ENCODE measurements around the gene COL19A1. TPM values are rescaled to one million over a fixed set of nuclear protein-coding genes. Genes with fewer than 3 reads are reported as not detected.

The COL19A1 gene
- polyA plus RNA-seq, 1 of the 3 experiments (the other 2 are of a cell fraction) = 0.15 TPM

- Histone ChIP-seq H3K79me2 (ENCODE audit: insufficient read depth) (no peaks in the 10 kb centered on the region; the same call in 1 of the 2 replicates), H4K20me1 (ENCODE audit: insufficient read depth) (no peaks in the 10 kb centered on the region), H3K4me3 (ENCODE audit: low read depth in 2 of 2, low read length in 1 of 2) (peak overlapping the region; percentile 65 to 70), H3K27me3 (ENCODE audit: insufficient read depth) (no peaks in the 10 kb centered on the region), H3K4me1 (ENCODE audit: control insufficient read depth in 1 of 2, insufficient read depth in 2 of 2, low read depth in 1 of 2, low read length in 1 of 2) (peaks cover 0 to 8% of the 10 kb centered on the region in 2 experiments; a peak in 3 of 4 replicates), H3F3A (replicated peaks; ENCODE audit: insufficient read depth) (peaks cover 7% of the 10 kb centered on the region), H3K4me2 (peak overlapping the region; percentile 86), H2AFZ (ENCODE audit: low read depth) (peak overlapping the region; percentile 85), H3K9me2 (no peaks in the 10 kb centered on the region), H3K9ac (peak overlapping the region; percentile 40; the same call in 1 of the 2 replicates), H3K36me3 (replicated peaks in 1 of 2; ENCODE audit: control insufficient read depth in 1 of 2, insufficient read depth in 2 of 2, low read length in 1 of 2) (no peaks in the 10 kb centered on the region), H3K27ac (ENCODE audit: low read depth in 2 of 2, low read length in 1 of 2) (no peak overlapping the region), H3K9me3 (no peaks in the 10 kb centered on the region)
- ChIA-PET CTCF (interaction anchor here (0.9 to 2.0 kb wide), 4 partner anchors 22 to 242 kb away, joined by 3 to 5 read pairs (median 4); no protein-coding TSS in a partner anchor), POLR2A (no interaction called here)
- WGBS (ENCODE audit: low lambda C conversion rate) = under 1% methylated on average over 25 of the region's 80 CpGs
- DNase-seq = peak; percentile 82
- TF ChIP-seq REST (IDR thresholded peaks at IDR 0.05; ENCODE audit: low read depth, low read length) = no peak
- TF ChIP-seq SIN3A (IDR thresholded peaks at IDR 0.05; ENCODE audit: borderline replicate concordance, low read depth, low read length) = no peak
- no peak for TF ChIP-seq RFX5 (IDR thresholded peaks at IDR 0.05; ENCODE audit: low read length)
- peak; percentile 23; the same call in 1 of the 2 replicates for TF ChIP-seq NRF1 (IDR thresholded peaks at IDR 0.05; ENCODE audit: low read depth, low read length)
- TF ChIP-seq MAX (IDR thresholded peaks at IDR 0.05; ENCODE audit: low read depth) = 0 out of 2 replicates have a peak, but pooled peaks have one; percentile 53
- peak; percentile 9; the same call in 1 of the 2 replicates for TF ChIP-seq SMC3 (IDR thresholded peaks at IDR 0.05; ENCODE audit: low read depth, low read length)
- TF ChIP-seq ELF1 (IDR thresholded peaks at IDR 0.05) = no peak
- TF ChIP-seq USF2 (IDR thresholded peaks at IDR 0.05; ENCODE audit: borderline replicate concordance, low read depth, low read length) = no peak
- TF ChIP-seq POLR2AphosphoS5 (IDR thresholded peaks at IDR 0.05; ENCODE audit: low read depth, low read length) = no peak
- TF ChIP-seq PBX3 (IDR thresholded peaks at IDR 0.05) = no peak
- no peak for TF ChIP-seq GABPA (IDR thresholded peaks at IDR 0.05; ENCODE audit: low read depth)
- no peak for TF ChIP-seq FOXM1 (IDR thresholded peaks at IDR 0.05; ENCODE audit: low read depth)
- TF ChIP-seq TCF12 (IDR thresholded peaks at IDR 0.05) = no peak
- TF ChIP-seq CTCF (IDR thresholded peaks at IDR 0.05) = peak; percentile 31
- no peak for TF ChIP-seq JUND (IDR thresholded peaks at IDR 0.05)
- no peak for TF ChIP-seq MEF2A (IDR thresholded peaks at IDR 0.05; ENCODE audit: borderline replicate concordance, low read depth)
- TF ChIP-seq IRF3 (IDR thresholded peaks at IDR 0.05; ENCODE audit: low read depth, low read length) = no peak
- TF ChIP-seq NFIC (IDR thresholded peaks at IDR 0.05; ENCODE audit: borderline replicate concordance) = peak; percentile 57
- TF ChIP-seq FOSL2 (IDR thresholded peaks at IDR 0.05; ENCODE audit: borderline replicate concordance, low read depth) = no peak
- 0 out of 2 replicates have a peak, but pooled peaks have one; percentile 8 for TF ChIP-seq RAD21 (IDR thresholded peaks at IDR 0.05; ENCODE audit: low read length)
- no peak for TF ChIP-seq TEAD4 (IDR thresholded peaks at IDR 0.05; ENCODE audit: borderline replicate concordance, insufficient read depth)
- TF ChIP-seq FOXJ3 (CRISPR knock-in tag; IDR thresholded peaks at IDR 0.05) = no peak
- TF ChIP-seq RCOR1 (IDR thresholded peaks at IDR 0.05; ENCODE audit: low read length) = no peak
- TF ChIP-seq MXI1 (IDR thresholded peaks at IDR 0.05; ENCODE audit: low read depth, low read length) = no peak
- no peak for TF ChIP-seq YY1 (IDR thresholded peaks at IDR 0.05; ENCODE audit: low read depth)
These were observed 648 bp downstream of the COL19A1 start for GRCh38 chr6:69866770-69867638.

Measured in SK-N-SH (cell line).